GM19035 (cell line): Measurements from ENCODE around the gene SCO2.

Experiments
- ATAC-seq: cut with Tn5 transposase; IDR thresholded peaks from one replicate; pipeline ENCODE4 v1.9.1; 2021; ENCODE audit not compliant: unreplicated experiment

The SCO2 gene

DNA sequence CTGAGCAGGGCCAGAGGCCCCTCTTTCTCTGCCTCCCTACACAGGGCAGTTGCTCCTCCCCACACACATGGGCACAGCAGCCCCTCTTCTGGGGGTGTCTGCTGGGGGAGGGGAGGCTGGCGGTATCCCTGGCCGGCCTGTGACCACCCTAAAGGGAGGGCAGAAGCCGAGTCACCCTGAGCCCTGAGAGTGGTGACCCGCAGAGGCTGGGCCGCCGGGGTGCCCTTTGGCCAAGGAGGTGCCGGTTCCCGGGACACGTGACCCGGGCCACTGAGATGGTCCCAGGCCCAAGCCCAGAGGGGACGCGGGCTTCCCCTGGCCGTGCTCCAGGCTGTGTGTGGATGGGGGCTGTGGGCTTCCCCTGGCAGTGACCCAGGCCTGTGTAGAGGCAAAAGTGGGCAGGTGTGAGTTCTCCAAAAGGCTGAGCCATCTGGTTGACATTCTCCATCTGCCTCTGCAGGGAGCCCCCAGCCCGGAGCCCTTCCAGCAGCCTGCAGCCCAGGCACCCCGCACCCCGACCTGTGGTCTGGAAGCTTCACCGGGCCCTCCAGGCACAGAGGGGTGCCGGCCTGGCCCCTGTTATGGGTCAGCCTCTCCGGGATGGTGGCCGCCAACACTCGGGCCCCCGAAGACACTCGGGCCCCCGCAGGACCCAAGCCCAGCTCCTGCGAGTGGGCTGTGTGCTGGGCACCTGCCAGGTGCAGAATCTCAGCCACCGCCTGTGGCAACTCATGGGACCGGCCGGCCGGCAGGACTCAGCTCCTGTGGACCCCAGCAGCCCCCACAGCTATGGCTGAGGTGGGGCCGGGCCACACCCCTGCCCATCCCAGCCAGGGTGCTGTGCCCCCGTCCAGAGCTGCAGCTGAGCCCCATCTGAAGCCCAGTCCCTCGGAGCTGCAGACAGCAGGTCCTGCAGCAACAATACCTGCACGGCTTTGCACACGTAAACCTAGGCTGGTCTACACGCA is 43.0 kb downstream of the SCO2 start:
- no peak for ATAC-seq

DNA sequence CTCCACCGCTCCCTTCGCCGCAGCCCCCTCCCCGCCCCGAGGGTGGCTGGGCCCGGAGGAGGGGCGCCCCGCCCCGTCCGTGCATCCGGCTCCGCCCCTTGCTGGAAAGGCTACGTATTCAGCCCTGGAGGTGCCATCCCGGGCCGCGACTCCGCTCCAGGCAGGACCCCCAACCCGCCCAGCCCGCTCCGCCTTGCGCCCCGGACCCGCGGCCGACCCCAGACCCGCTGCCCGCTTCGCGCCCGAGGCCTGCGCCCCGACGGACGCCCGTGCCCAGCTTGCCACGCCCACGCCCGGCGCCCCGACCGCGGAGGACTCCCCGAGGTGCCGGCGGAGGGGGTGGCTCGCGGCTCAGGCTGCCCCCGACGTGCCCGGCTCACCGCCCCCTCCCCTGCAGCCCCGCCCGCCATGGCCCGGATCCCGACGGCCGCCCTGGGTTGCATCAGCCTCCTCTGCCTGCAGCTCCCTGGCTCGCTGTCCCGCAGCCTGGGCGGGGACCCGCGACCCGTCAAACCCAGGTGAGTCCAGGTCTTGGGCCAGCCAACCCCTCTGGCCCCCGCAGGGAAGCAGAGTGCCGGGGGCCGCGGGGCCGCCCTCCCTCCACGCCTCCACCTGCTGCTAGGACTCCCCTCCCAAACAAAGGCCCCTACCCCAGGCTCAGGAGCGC is 43.8 kb downstream of the SCO2 start, which contains the start of gene ADM2:
Gene ADM2 (plus strand): TSS at position 104 of the 667 bp plus-strand sequence. CDS start 305 bp downstream, at position 409.
- no peak for ATAC-seq

DNA sequence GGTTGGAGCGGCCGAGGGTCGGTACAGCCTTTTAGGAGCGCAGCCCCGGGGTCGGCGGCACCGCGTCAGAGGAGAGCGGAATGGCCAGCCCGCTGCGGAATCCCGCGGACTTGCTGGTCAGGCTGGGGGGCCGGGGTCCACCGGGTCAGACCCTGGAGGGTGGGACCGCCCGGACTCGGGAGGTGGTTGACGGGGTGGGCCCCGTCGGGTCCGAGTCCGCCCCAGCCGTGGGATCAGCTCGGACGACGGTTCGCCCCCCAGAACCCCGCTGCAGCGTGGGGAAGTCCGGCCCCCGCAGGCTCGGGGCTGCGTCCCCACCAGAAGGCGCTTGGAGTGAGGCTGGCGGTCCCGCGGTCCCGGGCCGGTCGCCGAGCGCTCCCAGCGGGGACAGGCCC is 44.4 kb downstream of the SCO2 start:
- ATAC-seq = no peak

DNA sequence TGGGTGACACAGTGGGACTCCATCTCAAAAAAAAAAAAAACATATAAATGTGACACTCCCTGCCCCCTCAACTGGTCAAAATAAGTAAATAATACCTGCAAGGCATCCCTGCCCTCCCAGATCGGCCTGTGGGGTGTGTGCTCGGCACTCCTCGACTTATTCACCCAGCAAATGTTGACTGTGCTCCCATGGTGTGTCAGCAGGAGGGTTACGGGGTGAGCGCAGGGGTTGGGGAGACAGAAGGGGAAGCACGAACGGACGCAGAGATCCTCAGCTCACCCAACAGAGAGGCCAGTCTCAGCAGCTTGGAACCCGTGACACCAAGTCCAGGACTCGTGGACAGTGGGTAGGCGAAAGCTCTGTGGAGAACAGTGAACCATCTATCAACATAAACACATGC is 45.7 kb downstream of the SCO2 start:
- no peak for ATAC-seq

DNA sequence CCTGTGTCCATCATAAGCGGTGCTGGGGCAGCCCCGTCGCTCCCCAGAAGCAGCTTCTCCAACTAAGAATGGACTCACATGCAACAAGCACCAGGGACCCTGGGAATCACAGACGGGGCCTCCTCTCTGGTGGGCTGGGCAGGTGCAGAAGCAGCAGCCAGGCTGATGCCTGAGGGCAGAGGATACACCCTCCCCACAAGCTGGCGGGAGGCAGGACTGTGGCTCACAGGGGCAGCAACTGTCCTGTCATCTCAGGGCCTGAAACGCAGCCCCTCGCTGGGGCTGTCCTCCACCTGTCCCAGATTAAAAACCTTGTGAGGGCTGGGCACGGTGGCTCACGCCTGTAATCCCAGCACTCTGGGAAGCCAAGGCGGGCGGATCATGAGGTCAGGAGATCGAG is 47.5 kb downstream of the SCO2 start:
- no peak for ATAC-seq

DNA sequence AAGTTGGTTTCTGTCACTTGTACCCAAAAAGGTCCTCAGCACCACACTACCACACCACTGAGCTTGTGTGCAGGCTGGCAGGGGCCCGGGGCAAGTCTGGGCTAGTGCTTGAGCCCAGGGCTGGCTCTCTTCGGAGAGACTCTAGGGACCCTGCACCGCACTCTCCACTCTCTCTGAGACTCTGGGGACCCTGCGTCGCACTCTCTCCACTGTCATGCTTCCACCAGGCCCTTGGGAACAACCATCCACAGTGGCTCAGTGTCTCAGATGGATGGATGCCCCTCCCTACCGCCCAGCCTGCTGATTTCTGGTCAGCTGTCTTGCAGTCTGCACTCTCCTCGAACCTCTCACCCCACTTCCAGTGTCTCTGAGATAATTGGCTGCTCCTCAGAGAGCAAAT is 48.5 kb downstream of the SCO2 start:
- ATAC-seq = no peak

DNA sequence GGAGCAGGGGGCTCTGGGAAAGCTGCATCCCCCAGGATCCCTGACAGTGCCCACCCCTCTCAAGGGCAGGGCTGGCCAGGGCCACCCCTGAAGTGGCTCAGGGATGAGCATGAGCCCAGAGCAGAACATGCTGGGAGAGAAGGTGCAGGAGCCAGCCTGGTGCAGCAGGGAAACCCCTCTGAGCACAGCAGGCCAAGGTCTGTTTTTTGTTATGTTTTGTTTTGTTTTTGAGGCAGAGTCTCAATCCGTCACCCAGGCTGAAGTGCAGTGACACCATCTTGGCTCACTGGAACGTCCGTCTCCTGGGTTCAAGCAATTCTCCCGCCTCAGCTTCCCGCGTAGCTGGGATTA is 49.8 kb downstream of the SCO2 start:
- ATAC-seq = no peak

DNA sequence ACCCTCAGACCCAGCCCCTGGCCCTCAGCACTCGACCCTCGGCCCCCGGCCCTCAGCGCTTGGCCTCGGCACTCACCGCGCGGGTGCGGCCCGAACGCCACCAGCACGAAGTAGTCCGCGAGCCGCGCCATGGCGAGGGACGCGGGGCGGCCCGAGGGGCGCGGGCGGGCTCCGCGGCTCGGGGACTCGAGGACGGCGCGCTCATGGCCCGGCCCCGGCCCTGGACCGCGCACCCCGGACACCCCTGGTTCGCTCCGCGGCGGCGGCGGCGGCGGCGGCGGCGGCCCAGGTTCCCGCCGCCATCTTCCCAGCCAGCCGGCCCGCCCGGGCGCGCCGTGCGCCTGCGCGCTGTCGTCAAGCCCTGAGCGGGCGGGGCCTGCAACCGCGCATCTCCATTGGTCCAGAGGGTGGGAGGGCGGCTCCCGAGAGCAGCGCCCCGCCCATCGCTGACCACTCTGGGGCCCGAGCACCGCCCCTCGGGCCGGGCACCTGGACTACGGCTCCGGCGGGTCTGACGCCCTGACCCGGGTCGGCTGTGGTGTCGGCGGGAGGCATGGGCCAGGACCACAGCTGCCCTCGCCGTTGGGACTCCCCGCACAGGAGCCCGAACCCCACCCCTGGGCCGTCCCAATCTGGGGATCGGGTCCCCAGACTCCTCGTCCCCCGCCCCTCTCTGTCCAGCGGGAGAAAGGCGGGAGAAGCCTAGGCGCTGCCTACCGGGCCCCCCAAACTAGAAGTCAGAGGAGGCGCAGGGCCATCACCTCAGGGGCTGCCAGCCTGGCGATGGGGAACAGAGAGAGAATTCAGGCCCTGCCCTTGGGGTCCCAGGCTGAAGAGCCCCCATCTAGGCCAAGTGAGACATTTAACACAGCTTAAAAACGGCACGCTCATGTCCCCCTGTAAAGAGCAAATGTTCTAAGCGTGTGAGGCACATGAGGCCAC is 50.4 kb downstream of the SCO2 start, which contains the start of gene SBF1:
Gene SBF1 (minus strand): TSS at position 326 of the 942 bp plus-strand sequence. CDS start 195 bp downstream, at position 131.
- ATAC-seq = peak; percentile 66

DNA sequence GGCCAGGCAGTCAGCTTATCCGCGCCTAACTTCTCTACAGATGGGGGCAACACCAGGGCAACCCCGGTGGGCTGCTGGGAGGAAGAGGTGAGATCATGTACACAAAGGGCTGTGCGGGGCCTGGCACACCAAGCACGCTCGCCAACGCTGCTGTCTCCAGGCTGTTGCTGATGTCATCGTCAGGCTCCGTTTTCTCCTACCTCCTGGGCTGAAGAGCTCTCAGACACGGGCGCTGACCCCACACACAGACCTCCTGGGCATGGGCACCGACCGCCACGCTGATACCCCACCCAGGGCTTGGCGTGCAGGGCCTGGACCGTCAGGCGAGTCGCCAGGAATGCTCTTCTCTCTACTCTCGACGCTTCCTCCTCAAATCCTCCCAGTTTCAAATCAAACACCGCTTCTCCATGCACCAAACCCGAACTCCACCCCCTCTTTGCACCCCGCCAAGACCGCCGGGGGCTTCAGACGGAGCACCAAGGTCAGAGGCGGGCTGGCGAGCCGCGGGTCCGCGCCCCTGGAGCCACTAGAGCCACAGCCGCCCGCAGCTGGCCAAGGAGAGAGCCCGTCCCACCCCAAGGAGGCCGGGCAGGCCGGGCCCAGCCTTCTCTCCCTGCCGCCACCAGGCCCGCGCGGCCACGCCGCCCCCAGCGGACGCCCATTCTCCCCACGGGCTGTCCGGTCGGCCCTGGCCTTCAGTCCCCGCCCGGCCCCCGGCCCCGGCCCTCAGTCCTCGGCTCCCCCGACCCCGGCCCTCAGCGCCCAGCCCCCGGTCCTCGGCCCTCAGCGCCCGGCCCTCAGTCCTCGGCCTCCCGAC is 51.3 kb downstream of the SCO2 start:
- ATAC-seq = peak; percentile 7
